Endodermal cell (in vitro differentiated cells): ENCODE data around the gene MRTO4. TPM values are rescaled to one million over a fixed set of nuclear protein-coding genes. Genes with fewer than 3 reads are reported as not detected.

Source experiments
- DNase-seq: peaks from one replicate; pipeline ENCODE4 v3.0.0-alpha.2; 2017
- H3K27ac ChIP-seq: 2 replicates; pipeline ENCODE4 v1.5.1; 2013; ENCODE audit warnings: mild to moderate bottlenecking, low read depth, low read length, moderate library complexity
- H3K27me3 ChIP-seq: 2 replicates; pipeline ENCODE4 v1.6.1; 2013; ENCODE audit warnings: mild to moderate bottlenecking, low read length, moderate library complexity; ENCODE audit not compliant: insufficient read depth, control insufficient read depth, poor library complexity, severe bottlenecking
- H3K36me3 ChIP-seq: 2 replicates; pipeline ENCODE4 v1.7.0; 2013; ENCODE audit warnings: mild to moderate bottlenecking, low read length, moderate library complexity; ENCODE audit not compliant: control insufficient read depth, insufficient read depth
- H3K4me1 ChIP-seq: one replicate; pipeline ENCODE4 v1.7.0; 2013; ENCODE audit warnings: low read length; ENCODE audit not compliant: control insufficient read depth, insufficient read depth
- H3K4me3 ChIP-seq: 2 replicates; pipeline ENCODE4 v1.5.1; 2013; ENCODE audit warnings: mild to moderate bottlenecking, low read length, moderate library complexity
- H3K9ac ChIP-seq: 2 replicates; pipeline ENCODE4 v1.6.1; 2013; ENCODE audit warnings: mild to moderate bottlenecking, low read length, moderate library complexity; ENCODE audit not compliant: poor library complexity, severe bottlenecking; ENCODE audit errors: extremely low read depth
- H3K9me3 ChIP-seq: 2 replicates; pipeline ENCODE4 v1.6.1; 2013; ENCODE audit warnings: mild to moderate bottlenecking, low read length, moderate library complexity; ENCODE audit not compliant: control insufficient read depth
- H3K27ac Mint-ChIP-seq: 2 replicates; pipeline ENCODE4 v1.8.0; 2020; ENCODE audit warnings: mixed read lengths
- H3K27me3 Mint-ChIP-seq: 2 replicates; pipeline ENCODE4 v1.8.0; 2021; ENCODE audit warnings: mild to moderate bottlenecking, mixed read lengths; ENCODE audit not compliant: insufficient read depth
- H3K36me3 Mint-ChIP-seq: 2 replicates; pipeline ENCODE4 v1.8.0; 2020; ENCODE audit warnings: low read depth, mixed read lengths
- H3K4me1 Mint-ChIP-seq: 2 replicates; pipeline ENCODE4 v1.8.0; 2020; ENCODE audit warnings: mixed read lengths
- H3K4me3 Mint-ChIP-seq: 2 replicates; pipeline ENCODE4 v1.8.0; 2020; ENCODE audit warnings: mild to moderate bottlenecking, moderate library complexity, mixed read lengths
- H3K9me3 Mint-ChIP-seq: 2 replicates; pipeline ENCODE4 v1.8.0; 2020; ENCODE audit warnings: mild to moderate bottlenecking, mixed read lengths
- CTCF ChIP-seq: fragments of 200-600 bp; sonication (generic); conservative IDR thresholded peaks from 2 replicates; pipeline ENCODE4 v1.5.0; 2021; ENCODE audit warnings: antibody characterized with exemption, mild to moderate bottlenecking
- WGBS, 2 experiments: methylation state at CpG; one replicate each; pipeline versions ENCODE4 v1.1.5 to v1.1.7; 2013; ENCODE audit warnings: missing lambda C conversion rate in 2 of 2, mixed read lengths in 1 of 2; ENCODE audit not compliant: insufficient coverage in 1 of 2, insufficient read length in 1 of 2; 5-methylcytosine and 5-hydroxymethylcytosine counted together
- total RNA-seq, 2 donors: library from RNA; stranded (reverse); fragmentation: NEBNext Ultra II Directional in 1 of 2; extraction: Animal tissue kit (Norgen Biotek cat#: 25700) in 1 of 2; gene quantifications; 2 replicates in 1 of 2; 3 replicates in 1 of 2; pipeline ENCODE4 v1.2.1, GENCODE V29; 2021

The MRTO4 gene
- total RNA-seq, 2 donors from 2014 or later = 37.7 to 44.5 TPM

GRCh38 chr1:19258353-19258752, 6.7 kb downstream of the MRTO4 start:
- no peak for TF ChIP-seq CTCF
- Histone ChIP-seq H3K9me3 (no peaks in the 10 kb centered on the region), H3K27me3 (no peaks in the 10 kb centered on the region), H3K9ac (no peak overlapping the region), H3K4me1 (no peaks in the 10 kb centered on the region), H3K27ac (no peak overlapping the region), H3K36me3 (peaks cover 56% of the 10 kb centered on the region), H3K4me3 (no peak overlapping the region)
- 97 to 98% methylated on average over 8 to 10 of the region's 10 CpGs for WGBS, 2 experiments
- Mint-ChIP-seq H3K9me3 (no peaks in the 10 kb centered on the region), H3K36me3 (peaks cover 47% of the 10 kb centered on the region), H3K4me1 (peaks cover under 1% of the 10 kb centered on the region), H3K27me3 (no peaks in the 10 kb centered on the region), H3K4me3 (no peak overlapping the region), H3K27ac (no peak overlapping the region)
- DNase-seq = no peak

- Histone ChIP-seq H3K36me3 (peaks cover 44% of the 10 kb centered on the region), H3K4me3 (no peak overlapping the region), H3K9ac (no peak overlapping the region), H3K9me3 (no peaks in the 10 kb centered on the region), H3K27me3 (no peaks in the 10 kb centered on the region), H3K4me1 (no peaks in the 10 kb centered on the region), H3K27ac (no peak overlapping the region)
- 92 to 96% methylated on average over 13 to 21 of the region's 21 CpGs for WGBS, 2 experiments
- Mint-ChIP-seq H3K4me1 (no peaks in the 10 kb centered on the region), H3K4me3 (no peak overlapping the region), H3K9me3 (no peaks in the 10 kb centered on the region), H3K27me3 (no peaks in the 10 kb centered on the region), H3K36me3 (peaks cover 40% of the 10 kb centered on the region), H3K27ac (peak overlapping the region; percentile 17)
- TF ChIP-seq CTCF = no peak
- no peak for DNase-seq
Measured at GRCh38 chr1:19260211-19261138, 8.9 kb downstream of the MRTO4 start.

GRCh38 chr1:19262047-19262446, 10.4 kb downstream of the MRTO4 start:
- H3K27ac Mint-ChIP-seq = no peak overlapping the region
- H3K27me3 Mint-ChIP-seq = no peaks in the 10 kb centered on the region
- Histone ChIP-seq H3K27ac (no peak overlapping the region), H3K4me3 (no peak overlapping the region), H3K27me3 (no peaks in the 10 kb centered on the region), H3K9me3 (no peaks in the 10 kb centered on the region), H3K36me3 (peaks cover 31% of the 10 kb centered on the region), H3K4me1 (no peaks in the 10 kb centered on the region), H3K9ac (no peak overlapping the region)
- no peak for DNase-seq
- WGBS, 2 experiments = 95% methylated on average over 5 of the region's 5 CpGs; no CpG with 5 or more reads in 1 of the 2 experiments
- no peak for TF ChIP-seq CTCF
- peaks cover 28% of the 10 kb centered on the region for H3K36me3 Mint-ChIP-seq
- H3K4me1 Mint-ChIP-seq = no peaks in the 10 kb centered on the region
- no peak overlapping the region for H3K4me3 Mint-ChIP-seq
- no peaks in the 10 kb centered on the region for H3K9me3 Mint-ChIP-seq
